NCI-H1092 treated with DMSO at 0.1 percent for 48 hours (cell line): ENCODE results near the gene EEF1AKMT2.
A peak's percentile ranks its signal among the peaks of the same experiment; 100 is the strongest.

ENCODE experiments used
- DNase-seq: peaks from one replicate; lab custom pipeline; 2025; lab: John Stamatoyannopoulos, UW

The EEF1AKMT2 gene

DNA sequence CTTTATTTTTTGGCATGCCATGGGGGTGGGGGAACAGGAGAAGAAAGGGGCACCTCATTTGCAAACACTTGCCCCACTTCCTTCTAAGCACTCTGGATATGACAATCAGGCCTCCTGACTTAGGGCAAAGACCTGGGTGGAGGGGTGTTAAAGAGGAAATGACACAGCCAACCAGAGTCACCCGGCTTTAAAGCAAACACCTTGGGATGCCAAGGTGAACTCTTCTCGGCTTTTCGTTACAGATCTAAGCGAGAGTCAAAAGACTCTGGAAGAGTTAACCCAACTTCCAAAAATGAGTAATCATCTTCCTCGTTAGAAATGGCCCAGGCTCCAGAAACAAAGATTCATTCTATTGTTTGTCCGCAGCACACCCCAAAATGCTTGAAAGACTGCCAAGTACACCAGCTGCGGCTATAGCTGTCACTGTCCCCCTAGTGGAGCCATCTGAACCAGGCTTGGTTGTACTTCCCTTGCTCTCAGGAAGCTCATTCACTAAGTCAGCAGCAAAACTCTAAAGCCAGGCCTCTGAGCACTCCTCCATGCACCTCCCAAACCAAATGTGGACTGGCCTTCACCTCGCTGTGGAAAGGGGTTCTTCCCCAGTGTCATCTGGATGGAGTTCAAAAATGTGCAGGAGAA, 72.4 kb downstream of the EEF1AKMT2 start:
- DNase-seq: peak; percentile 33

DNA sequence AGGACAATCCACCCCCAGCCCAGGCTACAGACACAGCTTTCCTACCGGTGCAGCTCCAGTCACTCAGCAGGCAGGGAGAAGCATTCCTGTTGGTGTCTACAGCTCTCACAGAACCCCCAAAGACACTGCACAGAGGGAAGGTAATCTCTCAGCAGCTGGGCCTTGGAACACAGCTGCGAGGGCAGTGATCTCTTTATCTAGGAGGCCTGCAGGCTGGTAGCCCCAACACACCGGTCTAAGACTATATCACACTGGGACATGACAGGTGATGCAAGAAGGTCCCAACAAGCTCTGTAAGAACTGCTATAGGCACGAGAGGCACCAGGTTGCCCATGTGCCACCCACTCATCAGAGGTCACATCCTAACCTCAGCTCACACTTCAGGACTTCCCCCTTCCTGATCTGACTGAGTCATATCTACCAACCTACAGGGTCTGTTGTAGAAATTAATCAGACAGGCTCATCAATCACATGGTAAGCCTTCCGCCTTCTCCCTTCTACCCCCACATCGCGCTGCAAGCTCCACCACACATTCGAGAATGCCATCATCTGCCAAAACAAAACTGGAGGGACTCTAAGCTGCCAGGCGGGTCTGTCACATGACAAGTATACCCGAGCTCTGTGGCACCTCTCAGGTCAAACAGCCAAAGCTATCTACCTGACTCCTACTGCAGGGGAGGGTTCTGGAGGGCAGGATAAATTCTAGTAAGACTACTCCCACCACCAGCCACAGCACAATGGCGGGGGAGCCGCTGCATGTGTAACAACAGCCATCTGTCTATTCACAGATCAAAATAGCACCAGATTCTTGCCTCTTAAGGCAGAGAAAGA, 73.6 kb downstream of the EEF1AKMT2 start:
- DNase-seq: no peak

DNA sequence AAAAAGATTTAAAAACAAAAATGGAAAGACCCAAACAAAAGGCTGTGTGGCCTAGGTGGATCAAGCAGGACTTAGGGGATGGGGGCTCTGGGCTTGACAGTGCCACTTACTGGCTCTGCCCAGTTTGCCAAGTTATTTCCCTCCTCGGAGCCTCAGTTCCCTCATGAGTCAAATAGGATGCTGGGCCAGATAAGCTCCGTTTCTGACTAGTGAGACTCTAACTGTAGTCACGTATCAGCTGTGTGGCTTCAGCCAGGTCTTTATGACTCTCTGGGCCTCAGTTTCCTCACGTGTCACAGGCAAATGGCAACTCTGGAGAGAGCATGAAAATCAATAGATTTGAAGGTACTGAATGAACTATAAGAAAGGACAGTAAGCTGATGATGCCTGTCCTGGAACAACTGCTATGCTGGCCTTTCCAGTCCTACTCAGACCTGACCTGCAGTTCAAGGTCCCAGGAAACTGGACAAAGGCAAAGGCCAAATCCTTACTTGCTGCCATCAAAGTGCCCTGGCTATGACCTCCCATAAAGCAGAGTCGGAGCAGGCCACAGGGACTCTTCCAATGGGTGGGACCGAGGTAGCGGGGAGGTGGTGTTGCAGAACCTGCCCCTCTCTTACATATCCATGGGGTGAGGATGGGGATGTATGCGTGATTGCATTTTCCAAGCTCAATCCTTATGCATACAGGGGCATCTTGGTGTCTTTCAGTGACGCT, 74.5 kb downstream of the EEF1AKMT2 start:
- no peak for DNase-seq

DNA sequence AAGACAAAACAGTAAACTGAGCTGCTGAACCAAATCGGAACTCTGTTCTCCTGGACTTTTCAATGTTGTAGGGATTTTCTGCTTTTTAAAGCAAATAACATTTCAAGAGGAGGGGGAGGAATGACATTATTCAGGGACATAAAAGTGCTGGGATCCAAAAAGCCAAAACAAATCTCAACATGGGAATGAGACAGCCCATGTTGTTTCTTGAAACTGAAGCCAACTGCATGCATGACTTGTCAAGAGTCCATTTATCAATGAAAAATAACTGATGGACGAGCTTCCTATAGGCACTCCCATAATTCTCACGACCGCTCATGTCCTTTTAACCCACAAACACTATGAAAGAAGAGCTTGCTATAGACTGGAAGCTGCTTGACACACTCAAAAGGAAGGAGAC, 75.3 kb downstream of the EEF1AKMT2 start:
- DNase-seq: no peak

DNA sequence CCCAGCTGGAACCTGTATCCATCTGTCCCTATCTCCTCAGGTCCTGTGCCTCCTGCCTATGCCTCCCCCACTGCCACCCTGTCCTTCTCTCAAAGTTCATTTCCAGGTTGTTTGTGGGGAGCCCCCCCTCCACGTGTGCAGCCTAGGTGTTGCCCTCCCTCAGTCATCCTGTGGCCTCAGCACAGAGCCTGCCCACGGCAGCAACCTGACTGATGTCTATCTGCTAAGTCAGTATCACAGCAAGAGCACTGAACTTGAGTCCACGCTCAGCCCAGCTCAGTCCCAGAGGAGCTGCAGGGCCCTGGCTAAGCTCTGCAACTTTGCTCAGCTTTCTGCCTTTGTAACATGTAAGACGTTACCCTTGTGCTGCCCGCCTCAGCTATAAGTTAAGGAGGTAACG, 76.2 kb downstream of the EEF1AKMT2 start:
- no peak for DNase-seq

DNA sequence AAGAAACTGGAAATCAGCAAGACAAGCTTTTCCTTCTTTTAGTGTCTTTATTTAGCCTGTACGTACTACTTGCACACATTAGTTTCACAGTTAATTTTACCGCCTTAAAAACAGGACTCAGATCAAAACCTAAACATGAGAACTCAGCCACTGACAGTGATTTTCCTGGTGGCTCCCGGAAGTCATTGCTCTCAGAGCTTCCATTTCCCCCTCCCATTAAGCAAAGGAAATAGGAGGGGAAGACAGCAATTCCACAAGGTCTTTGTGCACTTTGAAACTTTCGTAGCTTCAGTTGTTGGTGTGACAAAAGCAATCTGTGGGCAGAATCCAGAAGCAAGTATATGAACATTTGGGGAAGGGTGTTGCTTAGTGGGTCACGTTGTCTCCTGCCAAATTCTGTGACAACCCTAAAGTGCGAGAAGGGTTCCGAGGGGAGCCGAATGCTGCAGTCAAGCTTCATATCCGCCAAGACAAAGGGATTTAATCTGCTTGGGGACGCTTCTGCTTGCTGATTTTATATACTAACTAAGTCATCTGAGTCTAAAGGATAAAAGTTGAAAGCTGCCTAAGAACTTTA, 77.9 kb downstream of the EEF1AKMT2 start:
- no peak for DNase-seq

DNA sequence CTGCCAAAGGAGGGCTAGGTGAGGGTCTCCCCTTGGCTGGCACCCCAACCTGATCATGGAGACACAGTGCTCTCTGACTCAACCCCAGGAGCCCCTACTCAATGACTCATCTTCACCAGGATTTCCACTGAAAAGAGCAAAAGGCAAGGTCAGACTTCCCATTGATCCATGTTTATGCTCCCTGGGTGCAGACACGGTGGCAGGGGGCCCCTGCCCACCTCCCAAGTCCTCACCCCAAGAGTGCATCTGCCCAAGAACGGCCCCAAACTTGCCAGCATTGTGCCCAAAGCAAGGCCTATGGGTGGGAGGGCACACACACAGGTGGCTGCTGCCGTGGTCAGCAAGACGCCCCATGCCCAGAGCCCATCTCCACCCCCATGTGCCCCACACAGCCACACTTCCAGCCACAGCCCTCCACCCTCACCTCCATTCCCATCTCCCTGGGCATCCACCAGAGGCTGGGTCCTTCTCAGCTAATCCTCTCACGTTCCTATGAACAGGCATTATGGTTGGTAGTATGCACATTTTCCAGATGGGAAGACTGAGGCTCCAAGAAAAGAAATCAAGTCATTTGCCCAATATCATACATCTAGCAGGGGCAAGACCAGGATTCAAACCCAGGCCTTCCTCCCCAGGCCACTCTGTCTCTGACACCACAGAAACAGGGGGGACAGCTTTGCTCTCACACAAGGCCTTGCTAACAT, 78.8 kb downstream of the EEF1AKMT2 start:
- no peak for DNase-seq

DNA sequence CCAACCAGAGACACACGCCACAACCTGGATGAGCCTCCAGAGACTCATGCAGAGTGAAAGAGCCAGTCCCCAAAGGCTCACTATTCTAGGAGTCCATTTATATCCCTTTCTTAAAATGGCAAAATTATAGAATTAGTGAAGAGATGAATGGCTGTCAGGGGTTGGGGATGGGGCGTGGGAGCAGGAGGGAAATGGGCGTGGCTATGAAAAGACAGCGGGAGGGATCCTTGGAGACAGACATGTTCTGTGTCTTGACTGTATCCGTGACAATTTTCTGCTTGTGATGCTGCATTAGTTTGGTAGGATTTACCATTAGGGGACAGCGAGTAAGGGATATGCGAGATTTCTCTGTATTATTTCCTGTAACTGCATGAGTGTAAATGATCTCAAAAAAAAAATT, 80.5 kb downstream of the EEF1AKMT2 start:
- no peak for DNase-seq

DNA sequence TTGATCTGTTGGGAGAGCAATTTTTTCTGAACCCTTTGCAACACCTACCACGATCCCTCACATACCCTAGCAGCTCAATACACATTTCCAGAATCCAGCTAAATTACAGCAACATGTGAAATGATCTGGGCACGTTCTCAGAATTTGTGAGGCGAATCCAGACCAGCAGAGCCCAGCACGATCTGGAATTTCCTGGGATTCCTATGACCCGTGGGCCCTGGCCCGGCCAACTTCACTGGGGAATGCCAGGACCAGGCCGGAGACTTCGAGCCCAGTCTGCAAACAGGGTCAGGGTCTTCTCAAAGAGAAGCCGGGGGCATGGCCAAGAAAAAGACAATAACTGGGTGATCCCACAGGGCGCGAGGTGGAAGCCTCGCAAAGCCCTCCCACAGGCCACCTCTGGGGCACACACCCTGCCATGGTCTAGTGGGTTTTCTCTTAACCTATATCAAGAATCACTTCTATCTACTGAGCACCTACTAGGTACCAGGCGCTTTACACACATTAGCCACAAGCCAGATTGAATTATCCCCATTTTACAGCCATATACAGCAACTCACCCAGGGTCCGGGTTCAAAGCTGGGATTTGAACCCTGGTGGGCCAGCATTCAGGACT, 81.3 kb downstream of the EEF1AKMT2 start:
- DNase-seq: no peak

DNA sequence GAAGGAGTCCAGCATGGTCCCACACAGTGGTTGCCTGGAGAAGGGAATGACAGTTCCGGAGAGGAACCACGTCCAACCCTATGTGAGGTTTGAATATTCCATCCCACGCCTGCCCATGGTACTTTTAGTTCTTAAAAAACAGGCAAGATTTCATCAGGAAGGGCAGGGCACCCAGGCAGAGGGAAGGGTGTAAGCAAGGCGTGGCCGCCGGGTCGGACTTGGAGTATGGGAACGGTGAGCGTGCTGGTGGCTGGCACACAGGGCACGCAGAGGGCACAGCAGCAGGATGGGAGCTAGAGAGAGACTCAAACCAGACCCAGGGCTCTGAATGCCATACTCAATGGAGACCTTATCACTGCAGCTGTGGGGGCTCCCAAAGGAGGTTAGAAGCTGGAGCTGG, 81.8 kb downstream of the EEF1AKMT2 start:
- DNase-seq: no peak

DNA sequence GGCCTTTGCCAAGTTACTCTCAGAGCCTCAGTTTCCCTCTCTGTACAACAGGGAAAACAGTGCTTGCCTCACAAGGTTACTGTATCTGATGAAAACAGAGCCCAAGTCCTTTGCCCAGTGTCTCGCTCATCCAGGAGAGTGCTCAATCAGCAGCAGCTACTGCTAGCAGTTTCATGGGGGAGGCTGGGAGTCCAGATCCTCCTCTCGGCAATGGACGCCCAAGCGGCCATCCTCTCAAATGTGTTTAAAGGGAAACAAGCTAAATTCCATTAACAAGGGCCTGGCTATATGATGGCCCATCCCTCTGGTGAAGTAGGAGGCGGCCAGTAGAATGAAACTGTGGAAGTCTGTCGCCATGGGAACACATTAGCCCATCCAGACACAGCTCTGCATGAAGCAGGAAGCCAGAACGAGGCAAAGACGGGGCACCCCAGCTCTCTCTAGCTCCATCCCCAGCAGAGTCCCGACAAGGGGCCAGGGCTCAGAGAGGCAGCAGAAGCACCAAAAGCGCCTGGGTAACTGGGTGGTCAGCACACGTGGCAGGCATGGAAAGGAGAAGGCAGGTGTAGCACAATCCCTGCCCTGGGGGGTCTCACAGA, 82.7 kb downstream of the EEF1AKMT2 start:
- DNase-seq: peak; percentile 21

DNA sequence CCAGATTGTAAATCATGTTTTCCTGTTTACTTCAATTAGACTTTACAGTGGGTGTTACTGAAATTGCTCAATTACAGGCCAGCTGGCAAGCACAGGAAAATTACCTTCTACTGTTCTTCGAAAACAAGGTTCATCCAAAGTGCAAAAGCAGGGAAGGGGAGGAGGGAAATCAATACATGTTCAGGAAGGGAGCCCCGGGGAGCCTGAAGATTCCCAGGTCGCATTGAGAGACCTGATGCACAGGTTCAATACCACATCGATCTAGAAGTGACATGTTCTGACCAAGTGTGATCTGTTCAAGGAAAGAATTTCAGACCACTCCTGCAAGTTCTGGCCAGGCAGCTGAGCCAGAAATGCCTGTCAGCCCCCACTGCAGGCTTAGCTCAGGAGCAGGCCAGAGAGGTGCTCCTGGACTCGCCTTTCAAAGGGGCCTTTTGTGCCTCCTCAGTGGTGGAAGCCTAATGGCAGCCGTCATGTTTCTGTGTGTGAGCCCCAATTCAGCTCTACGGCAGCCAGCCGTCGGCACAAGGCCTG, 83.4 kb downstream of the EEF1AKMT2 start:
- peak; percentile 86 for DNase-seq
